H9 (cell line): ENCODE measurements around the gene RNF125. TPM values are rescaled to one million over a fixed set of nuclear protein-coding genes. Genes with fewer than 3 reads are reported as not detected.

Experiments
- DNase-seq: peaks from one replicate; pipeline ENCODE4 v3.0.0-alpha.2; 2017
- H2AFZ ChIP-seq: one replicate; pipeline ENCODE4 v1.6.1; 2013; ENCODE audit warnings: mild to moderate bottlenecking, low read length, control low read depth, moderate library complexity
- H2AK5ac ChIP-seq: 2 replicates; pipeline ENCODE4 v1.6.1; 2013; ENCODE audit warnings: low read length, control low read depth, mixed read lengths; ENCODE audit not compliant: insufficient read length
- H2BK120ac ChIP-seq: one replicate; pipeline ENCODE4 v1.6.1; 2013; ENCODE audit warnings: low read depth, mild to moderate bottlenecking, low read length, control low read depth, inconsistent platforms; ENCODE audit not compliant: poor library complexity, severe bottlenecking
- H2BK12ac ChIP-seq: 2 replicates; pipeline ENCODE4 v1.6.1; 2013; ENCODE audit warnings: low read length, control low read depth, mixed read lengths, low read depth; ENCODE audit not compliant: insufficient read length
- H2BK15ac ChIP-seq: 2 replicates; pipeline ENCODE4 v1.6.1; 2013; ENCODE audit warnings: low read depth, low read length, control low read depth
- H2BK20ac ChIP-seq: one replicate; pipeline ENCODE4 v1.6.1; 2013; ENCODE audit warnings: low read depth, mild to moderate bottlenecking, low read length, control low read depth, inconsistent platforms; ENCODE audit not compliant: poor library complexity, severe bottlenecking
- H2BK5ac ChIP-seq: 2 replicates; pipeline ENCODE4 v1.6.1; 2013; ENCODE audit warnings: low read length, control low read depth, mixed read lengths; ENCODE audit not compliant: insufficient read length
- H3K14ac ChIP-seq: 2 replicates; pipeline ENCODE4 v1.6.1; 2013; ENCODE audit warnings: low read length, control low read depth; ENCODE audit not compliant: insufficient read depth
- H3K18ac ChIP-seq: 2 replicates; pipeline ENCODE4 v1.6.1; 2013; ENCODE audit warnings: low read depth, mild to moderate bottlenecking, mixed read lengths, low read length, control low read depth; ENCODE audit not compliant: insufficient read length
- H3K23ac ChIP-seq: 2 replicates; pipeline ENCODE4 v1.6.1; 2013; ENCODE audit warnings: low read length, control low read depth, mixed read lengths, low read depth; ENCODE audit not compliant: insufficient read length
- H3K23me2 ChIP-seq: 2 replicates; pipeline ENCODE4 v1.6.1; 2013; ENCODE audit warnings: low read depth, mild to moderate bottlenecking, mixed read lengths, low read length, control low read depth; ENCODE audit not compliant: insufficient read length, poor library complexity, severe bottlenecking
- H3K27ac ChIP-seq: 2 replicates; pipeline ENCODE4 v1.5.1; 2013; ENCODE audit warnings: low read length, control low read depth, mixed read lengths, low read depth; ENCODE audit not compliant: insufficient read length
- H3K27me3 ChIP-seq: 2 replicates; pipeline ENCODE4 v1.6.1; 2013; ENCODE audit warnings: low read length, control low read depth, inconsistent platforms; ENCODE audit not compliant: insufficient read depth
- H3K4ac ChIP-seq: 2 replicates; pipeline ENCODE4 v1.6.1; 2013; ENCODE audit warnings: low read depth, mild to moderate bottlenecking, control low read depth, inconsistent platforms, low read length, moderate library complexity
- H3K4me1 ChIP-seq: 2 replicates; pipeline ENCODE4 v1.6.1; 2013; ENCODE audit warnings: low read length, control low read depth, inconsistent platforms; ENCODE audit not compliant: insufficient read depth
- H3K4me2 ChIP-seq: 2 replicates; pipeline ENCODE4 v1.6.1; 2013; ENCODE audit warnings: low read length, control low read depth, mixed read lengths; ENCODE audit not compliant: insufficient read length, insufficient read depth
- H3K56ac ChIP-seq: 2 replicates; pipeline ENCODE4 v1.6.1; 2013; ENCODE audit warnings: low read depth, mild to moderate bottlenecking, mixed read lengths, low read length, control low read depth; ENCODE audit not compliant: insufficient read length
- H3K79me1 ChIP-seq: 2 replicates; pipeline ENCODE4 v1.6.1; 2013; ENCODE audit warnings: low read depth, mild to moderate bottlenecking, moderate library complexity, low read length, control low read depth, inconsistent platforms; ENCODE audit not compliant: insufficient read depth, poor library complexity, severe bottlenecking
- H3K79me2 ChIP-seq: 2 replicates; pipeline ENCODE4 v1.6.1; 2013; ENCODE audit warnings: low read length, control low read depth, inconsistent platforms; ENCODE audit not compliant: insufficient read depth
- H3K9ac ChIP-seq: 2 replicates; pipeline ENCODE4 v1.6.1; 2013; ENCODE audit warnings: low read length, control low read depth, mixed read lengths; ENCODE audit not compliant: insufficient read length; ENCODE audit errors: extremely low read depth
- H3K9me3 ChIP-seq: one replicate; pipeline ENCODE4 v1.6.1; 2013; ENCODE audit warnings: low read depth, low read length, inconsistent platforms; ENCODE audit not compliant: control insufficient read depth
- H3T11ph ChIP-seq: one replicate; pipeline ENCODE4 v1.6.1; 2013; ENCODE audit warnings: mild to moderate bottlenecking, low read length, control low read depth, inconsistent platforms
- H4K20me1 ChIP-seq: one replicate; pipeline ENCODE4 v1.6.1; 2013; ENCODE audit not compliant: control insufficient read depth, insufficient read length, insufficient read depth
- H4K5ac ChIP-seq: 2 replicates; pipeline ENCODE4 v1.6.1; 2013; ENCODE audit warnings: low read depth, mild to moderate bottlenecking, mixed read lengths, low read length, control low read depth; ENCODE audit not compliant: insufficient read length
- H4K8ac ChIP-seq: replicated peaks from 2 replicates; pipeline ENCODE4 v1.6.1; 2013; ENCODE audit warnings: low read length, control low read depth, mixed read lengths, low read depth; ENCODE audit not compliant: insufficient read length
- H4K91ac ChIP-seq: 2 replicates; pipeline ENCODE4 v1.6.1; 2013; ENCODE audit warnings: low read depth, mild to moderate bottlenecking, moderate library complexity, mixed read lengths, low read length, control low read depth; ENCODE audit not compliant: insufficient read length
- H3K27ac Mint-ChIP-seq, 3 experiments: 2 replicates in 2 of 3; 3 replicates in 1 of 3; pipeline ENCODE4 v1.8.0; 2020 to 2021; ENCODE audit warnings: mixed read lengths in 3 of 3, mild to moderate bottlenecking in 1 of 3, moderate library complexity in 1 of 3
- H3K27me3 Mint-ChIP-seq: 2 replicates; pipeline ENCODE4 v1.8.0; 2021; ENCODE audit warnings: low read depth, mild to moderate bottlenecking, moderate library complexity, mixed read lengths
- H3K36me3 Mint-ChIP-seq, 3 experiments: 2 replicates in 2 of 3; 3 replicates in 1 of 3; pipeline ENCODE4 v1.8.0; 2020 to 2021; ENCODE audit warnings: low read depth in 3 of 3, mixed read lengths in 3 of 3; ENCODE audit not compliant: insufficient read depth in 1 of 3
- H3K4me1 Mint-ChIP-seq, 2 experiments: 2 replicates each; pipeline ENCODE4 v1.8.0; 2020; ENCODE audit warnings: mixed read lengths in 2 of 2
- H3K4me3 Mint-ChIP-seq, 2 experiments: 2 replicates in 1 of 2; 3 replicates in 1 of 2; pipeline ENCODE4 v1.8.0; 2020 to 2021; ENCODE audit warnings: mild to moderate bottlenecking in 2 of 2, mixed read lengths in 2 of 2, moderate library complexity in 1 of 2
- H3K9me3 Mint-ChIP-seq, 2 experiments: 2 replicates in 1 of 2; 3 replicates in 1 of 2; pipeline ENCODE4 v1.8.0; 2020; ENCODE audit warnings: mild to moderate bottlenecking in 2 of 2, mixed read lengths in 2 of 2, moderate library complexity in 1 of 2
- CTCF ChIP-seq: fragments of 200-600 bp; sonication (generic); conservative IDR thresholded peaks from 3 replicates; pipeline ENCODE4 v1.8.0; 2021; ENCODE audit warnings: antibody characterized with exemption, mild to moderate bottlenecking
- WGBS: extraction: QIAGEN DNeasy Blood & Tissue Kit; methylation state at CpG from one replicate; pipeline ENCODE4 v1.1.7; 2013; ENCODE audit warnings: missing lambda C conversion rate, low lambda C conversion rate, mixed read lengths; ENCODE audit not compliant: insufficient read length; ENCODE audit errors: extremely low coverage; 5-methylcytosine and 5-hydroxymethylcytosine counted together
- total RNA-seq: library from RNA; stranded (reverse); gene quantifications from 2 replicates; pipeline ENCODE4 v1.2.1, GENCODE V29; 2021

The RNF125 gene
- total RNA-seq, 1 experiment from 2014 or later: 8.3 TPM

DNA sequence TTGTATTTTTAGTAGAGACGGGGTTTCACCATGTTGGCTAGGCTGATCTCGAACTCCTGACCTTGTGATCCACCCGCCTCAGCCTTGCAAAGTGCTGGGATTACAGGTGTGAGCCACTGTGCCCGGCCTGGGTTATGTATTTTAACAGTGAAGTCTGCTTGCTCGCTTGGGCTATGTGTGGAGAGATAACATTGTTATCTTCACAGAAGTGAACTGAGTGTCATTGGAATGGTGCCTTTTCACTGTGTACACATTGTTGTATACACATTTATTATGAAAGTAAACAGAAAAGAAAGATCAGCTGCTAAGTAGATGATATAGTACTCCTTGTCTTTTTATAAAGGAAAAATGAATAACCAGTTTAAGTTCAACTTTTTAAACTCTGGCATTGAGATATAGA lies 103.4 kb downstream of the RNF125 start:
- Histone ChIP-seq H3K9ac (no peak overlapping the region), H2BK5ac (no peak overlapping the region), H3K23me2 (no peaks in the 10 kb centered on the region), H4K20me1 (no peaks in the 10 kb centered on the region), H2AFZ (no peak overlapping the region), H3K27me3 (no peaks in the 10 kb centered on the region), H3K27ac (no peak overlapping the region), H2BK12ac (no peak overlapping the region), H2BK15ac (no peak overlapping the region), H2BK20ac (no peak overlapping the region), H3K23ac (no peak overlapping the region), H2AK5ac (no peak overlapping the region), H3K9me3 (no peaks in the 10 kb centered on the region), H3K56ac (no peak overlapping the region), H3K4me1 (no peaks in the 10 kb centered on the region), H3K18ac (no peak overlapping the region), H3K79me1 (no peaks in the 10 kb centered on the region), H4K91ac (no peak overlapping the region), H3K4me2 (no peak overlapping the region), H3K4ac (no peak overlapping the region), H2BK120ac (no peak overlapping the region), H3K14ac (no peak overlapping the region), H4K5ac (no peak overlapping the region), H4K8ac (no peak overlapping the region), H3K79me2 (no peaks in the 10 kb centered on the region; the same call in 1 of the 2 replicates), H3T11ph (no peak overlapping the region)
- H3K9me3 Mint-ChIP-seq: no peaks in the 10 kb centered on the region
- no peak overlapping the region for H3K27ac Mint-ChIP-seq
- TF ChIP-seq CTCF: no peak
- H3K4me3 Mint-ChIP-seq: no peak overlapping the region
- no peak for DNase-seq
- peaks cover 21 to 63% (median 45%) of the 10 kb centered on the region in 3 experiments; a peak in 6 of 7 replicates for H3K36me3 Mint-ChIP-seq
- H3K4me1 Mint-ChIP-seq: no peaks in the 10 kb centered on the region
- WGBS: no CpG with 5 or more reads among the region's 5 CpGs
- H3K27me3 Mint-ChIP-seq: no peaks in the 10 kb centered on the region

Other genes with a start within 250 kb of the RNF125 start
- 40.4 and 43.0 TPM in 2 replicates for gene TRAPPC8, start 75.7 kb upstream of the RNF125 start, total RNA-seq
- 73.5 and 80.9 TPM in 2 replicates for gene RNF138, start 73.0 kb downstream of the RNF125 start, total RNA-seq
- not detected in 2 replicates for gene MEP1B, start 171.2 kb downstream of the RNF125 start, total RNA-seq